ENCODE measurements around the gene BABAM2. TPM values are rescaled to one million over a fixed set of nuclear protein-coding genes. Genes with fewer than 3 reads are reported as not detected.

The BABAM2 gene
- total and polyA plus RNA-seq, 10 of the 15 experiments (the other 5 are each of a cell fraction or from before 2014, with no cell fraction given): 30.7 to 59.9 (median 44.5) TPM

GRCh38 chr2:28150994-28151393 lies 260.5 kb downstream of the BABAM2 start (continued):
- no peak for TF ChIP-seq ZNF687 (IDR thresholded peaks at IDR 0.05)

GRCh38 chr2:28152585-28153280 lies 262.2 kb downstream of the BABAM2 start:
- WGBS (ENCODE audit: insufficient coverage, insufficient replicate concordance, low lambda C conversion rate, missing lambda C conversion rate): 94% methylated on average over 3 of the region's 3 CpGs
- TF ChIP-seq CREM (IDR thresholded peaks at IDR 0.05; ENCODE audit: low read depth) (no peak), NFYB (IDR thresholded peaks at IDR 0.05; ENCODE audit: insufficient read depth, low read depth, low read length) (no peak), SIN3A (IDR thresholded peaks at IDR 0.05; ENCODE audit: low read depth, low read length) (no peak), CBX3 (IDR thresholded peaks at IDR 0.05; ENCODE audit: borderline replicate concordance, low read depth) (no peak), BMI1 (IDR thresholded peaks at IDR 0.05; ENCODE audit: borderline replicate concordance) (no peak), SIX5 (IDR thresholded peaks at IDR 0.05; ENCODE audit: low read depth, low read length, severe bottlenecking) (no peak), SUZ12 (IDR thresholded peaks at IDR 0.05; ENCODE audit: unreplicated experiment) (no peak), ZNF207 (IDR thresholded peaks at IDR 0.05; ENCODE audit: borderline replicate concordance) (no peak), RCOR1 (conservative IDR thresholded peaks at IDR 0.05; ENCODE audit: low read depth, low read length) (no peak), BCL3 (IDR thresholded peaks at IDR 0.05; ENCODE audit: borderline replicate concordance, insufficient read depth, low read depth, low read length, poor library complexity, severe bottlenecking) (no peak), ESRRA (IDR thresholded peaks at IDR 0.05; ENCODE audit: low read length) (no peak), KAT2A (conservative IDR thresholded peaks at IDR 0.05; ENCODE audit: control insufficient read depth, low read depth, low read length) (no peak), DPF2 (IDR thresholded peaks at IDR 0.05) (no peak), BCL11A (IDR thresholded peaks at IDR 0.05; ENCODE audit: low read depth, low read length) (no peak), MYC (IDR thresholded peaks at IDR 0.05; ENCODE audit: insufficient read depth, insufficient read length, insufficient replicate concordance, low read length, severe bottlenecking) (no peak), STAT1 (conservative IDR thresholded peaks at IDR 0.05) (no peak)

More at GRCh38 chr2:28152585-28153280, 262.2 kb downstream of the BABAM2 start:
- Histone ChIP-seq H3K27me3 (replicated peaks in 1 of 2; ENCODE audit: control insufficient read depth in 2 of 2, insufficient read depth in 2 of 2, low read length in 1 of 2) (no peaks in the 10 kb centered on the region), H3K9me3 (replicated peaks; ENCODE audit: control insufficient read depth, insufficient read depth, low read length) (peaks cover 6% of the 10 kb centered on the region; the same call in 2 of the 3 replicates), H3K4me3 (no peak overlapping the region), H2AFZ (ENCODE audit: control insufficient read depth, low read depth, low read length) (no peak overlapping the region), H3K4me2 (ENCODE audit: control insufficient read depth, insufficient read depth) (no peak overlapping the region), H3K4me1 (ENCODE audit: control insufficient read depth, insufficient read depth, low read length) (no peaks in the 10 kb centered on the region), H3K36me3 (ENCODE audit: control insufficient read depth in 2 of 2, insufficient read depth in 2 of 2, low read length in 1 of 2) (no peaks in the 10 kb centered on the region), H3K27ac (ENCODE audit: control insufficient read depth, insufficient read depth) (no peak overlapping the region), H3K79me2 (ENCODE audit: control insufficient read depth, insufficient read depth, low read length) (no peaks in the 10 kb centered on the region), H4K20me1 (ENCODE audit: control insufficient read depth, insufficient read depth) (no peaks in the 10 kb centered on the region), H3K9ac (ENCODE audit: control insufficient read depth, insufficient read depth, low read length) (no peak overlapping the region)
- ATAC-seq (no peak), FAIRE-seq (no peak), DNase-seq (ENCODE audit: low read depth, low spot score) (no peak)
- intact Hi-C loops (cut with micrococcal nuclease; ENCODE audit: unreplicated experiment): loop anchor here (10.0 kb wide), 1 partner anchor 242 kb away; the partner anchor contains the start of gene FOSL2
- no TSS peak for BruUV-seq (replicated peaks)
- CTCF ChIA-PET: no interaction called here
- in situ Hi-C loops (cut with MboI): no loop called here
- SMC1A ChIA-PET (ENCODE audit: uncharacterized antibody, unreplicated experiment): interaction anchor here (1.1 to 2.0 kb wide), 2 partner anchors 9 to 20 kb away, joined by 3 to 6 read pairs; no protein-coding TSS in a partner anchor
- RAD21 ChIA-PET (ENCODE audit: unreplicated experiment): no interaction called here
- POLR2A ChIA-PET: no interaction called here
